GM21423 (cell line): Measurements from ENCODE around the gene NANOS3.

Experiments used
- ATAC-seq: cut with Tn5 transposase; IDR thresholded peaks from one replicate; pipeline ENCODE4 v1.9.1; 2021; ENCODE audit warnings: mild to moderate bottlenecking, moderate library complexity; ENCODE audit not compliant: unreplicated experiment

NANOS3 gene

GRCh38 chr19:13884726-13885591 lies 8.0 kb downstream of the NANOS3 start:
- ATAC-seq: no peak

DNA sequence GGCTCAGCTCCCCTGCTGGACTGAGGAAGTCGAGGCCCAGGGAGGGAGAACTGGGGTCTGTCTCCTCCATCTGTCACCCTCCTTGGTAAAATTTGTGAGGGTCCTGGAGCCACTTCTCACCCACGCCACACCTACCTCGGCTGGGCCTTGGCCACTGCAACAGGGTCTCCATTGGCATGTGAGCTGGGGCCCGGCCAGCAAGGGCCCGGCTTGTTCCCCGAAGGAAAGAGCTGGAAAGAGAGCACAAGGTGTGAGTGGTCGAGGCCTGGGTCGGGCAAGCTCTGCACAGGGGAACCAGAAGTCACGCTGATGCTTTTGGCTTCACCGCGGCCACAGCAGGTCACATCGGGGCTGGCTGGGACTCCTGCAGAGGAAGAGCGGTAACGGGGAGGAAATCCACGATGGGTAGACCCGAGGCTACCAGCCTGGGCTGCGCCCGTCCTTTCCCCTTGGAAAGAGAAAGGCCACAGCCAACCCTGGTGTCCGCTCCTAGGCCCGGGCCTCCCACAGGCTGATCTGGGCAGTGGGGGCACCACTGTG lies 9.0 kb downstream of the NANOS3 start:
- ATAC-seq: no peak

DNA sequence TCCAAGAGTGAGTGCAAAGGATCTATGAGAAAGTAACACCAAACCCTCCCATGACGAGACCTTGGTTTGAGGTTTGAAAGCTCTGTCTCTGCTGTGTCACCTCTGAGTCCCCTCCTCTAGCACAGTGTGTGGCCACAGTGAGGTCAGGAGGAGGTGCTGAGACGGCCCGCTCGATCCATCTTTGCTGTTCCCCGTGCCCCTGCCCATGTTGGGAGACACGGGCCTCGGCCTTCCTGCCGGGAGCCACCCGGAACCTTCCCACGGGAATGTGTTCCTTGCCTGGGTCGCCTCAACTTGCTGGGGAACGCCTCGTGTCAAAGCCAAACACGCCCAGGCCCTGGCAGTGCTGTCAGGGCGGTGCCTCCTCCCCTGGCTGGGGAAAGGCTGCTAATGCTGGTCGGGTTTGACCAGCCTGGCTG lies 10.1 kb downstream of the NANOS3 start:
- no peak for ATAC-seq

GRCh38 chr19:13887517-13887916 lies 10.6 kb downstream of the NANOS3 start:
- ATAC-seq: no peak

GRCh38 chr19:13888281-13888680 lies 11.3 kb downstream of the NANOS3 start:
- no peak for ATAC-seq

GRCh38 chr19:13890136-13890535 lies 13.2 kb downstream of the NANOS3 start:
- no peak for ATAC-seq

DNA sequence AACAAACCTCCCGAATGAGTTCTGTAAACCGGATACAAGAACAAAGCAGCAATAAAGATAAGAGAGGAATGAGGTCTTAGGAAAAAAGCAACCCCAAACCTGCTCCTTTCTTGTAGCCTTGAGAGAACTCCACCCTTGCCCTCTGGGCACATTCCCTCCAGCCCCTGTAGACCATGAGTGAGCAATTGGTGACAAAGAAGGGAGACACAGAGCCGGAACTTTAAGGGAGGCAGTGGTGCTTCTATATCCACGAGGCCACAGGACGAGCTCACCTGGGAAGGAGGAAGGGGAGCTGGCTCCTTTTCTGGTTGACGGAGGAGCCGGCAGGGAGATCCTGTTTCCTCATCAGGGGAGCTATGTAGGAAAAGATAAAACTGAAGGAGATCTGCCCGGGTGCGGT lies 15.9 kb downstream of the NANOS3 start:
- no peak for ATAC-seq

DNA sequence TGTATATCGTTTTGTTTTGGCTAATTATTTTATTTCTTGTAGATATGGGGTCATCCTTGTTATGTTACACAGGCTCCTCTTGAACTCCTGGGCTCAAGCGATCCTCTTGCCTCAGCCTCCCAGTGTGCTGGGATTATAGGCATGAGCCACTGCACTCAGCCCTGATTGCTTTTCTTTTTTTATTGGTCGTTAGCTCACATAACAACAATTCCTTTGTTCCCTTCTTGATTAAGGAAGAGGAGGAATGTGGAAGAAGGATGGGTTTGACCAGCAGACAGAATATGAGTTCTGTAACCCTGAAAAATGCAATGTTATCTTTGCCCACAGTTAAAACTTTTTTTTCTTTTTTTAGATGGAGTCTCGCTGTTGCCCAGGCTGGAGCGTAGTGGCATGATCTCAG lies 17.6 kb downstream of the NANOS3 start:
- no peak for ATAC-seq

- ATAC-seq: no peak
Measured at GRCh38 chr19:13896227-13896626, 19.3 kb downstream of the NANOS3 start.

- no peak for ATAC-seq
Measured at GRCh38 chr19:13899393-13899792, 22.5 kb downstream of the NANOS3 start.

GRCh38 chr19:13899912-13900584 lies 23.1 kb downstream of the NANOS3 start:
- no peak for ATAC-seq

DNA sequence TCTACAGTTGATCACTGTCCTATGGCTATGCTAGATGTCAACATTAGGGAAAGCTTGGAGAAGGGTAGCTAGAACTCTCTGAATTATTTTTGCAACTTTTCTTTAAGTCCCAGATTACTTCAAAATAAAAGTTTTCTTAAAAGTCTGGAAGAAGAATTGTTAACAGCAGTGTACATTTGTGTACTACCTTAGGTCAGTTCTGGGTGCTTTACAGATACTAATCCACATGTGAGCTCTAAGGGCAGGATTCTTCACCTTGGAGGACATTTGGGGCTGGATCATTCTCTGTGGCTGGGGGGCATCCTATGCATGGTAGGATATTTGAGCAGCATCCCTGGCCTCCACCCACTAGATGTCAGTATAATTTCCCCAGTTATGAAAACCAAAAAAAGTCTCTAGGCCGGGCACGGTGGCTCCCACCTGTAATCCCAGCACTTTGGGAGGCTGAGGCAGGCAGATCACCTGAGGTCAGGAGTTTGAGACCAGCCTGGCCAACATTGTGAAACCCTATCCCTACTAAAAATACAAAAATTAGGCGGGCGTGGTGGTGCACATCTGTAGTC lies 26.1 kb downstream of the NANOS3 start:
- ATAC-seq: no peak

GRCh38 chr19:13905634-13906520 lies 28.9 kb downstream of the NANOS3 start, which contains the start of the genes BRME1 and CC2D1A:
Gene BRME1, minus strand, starts transcription at chr19:13906117. Its CDS starts 1,225 bp downstream, at chr19:13904892.
Gene CC2D1A, plus strand, starts transcription at chr19:13906201. Its CDS starts 241 bp downstream, at chr19:13906442.
- ATAC-seq: peak; percentile 87

- ATAC-seq: peak; percentile 29
Measured at GRCh38 chr19:13906521-13906904, 29.6 kb downstream of the NANOS3 start.

DNA sequence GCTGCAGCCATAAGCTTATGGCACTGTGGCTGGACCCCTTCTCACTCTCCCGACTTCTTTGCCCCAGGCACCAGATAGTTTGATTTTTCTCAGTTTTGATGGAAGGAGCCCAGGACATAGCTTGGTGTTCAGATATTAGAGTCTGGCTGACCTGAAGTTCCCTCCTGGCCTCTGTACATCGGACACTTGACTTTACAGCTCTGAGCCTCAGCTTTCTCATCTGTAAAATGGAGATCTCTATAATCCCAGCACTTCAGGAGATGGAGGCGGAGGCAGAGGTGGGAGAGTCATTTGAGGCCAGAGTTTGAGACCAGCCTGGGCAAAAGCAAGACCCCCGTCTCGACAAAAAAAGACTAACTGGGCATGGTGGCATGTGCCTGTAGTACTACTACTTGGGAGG lies 30.0 kb downstream of the NANOS3 start:
- no peak for ATAC-seq

- ATAC-seq: no peak
Measured at GRCh38 chr19:13908674-13909073, 31.7 kb downstream of the NANOS3 start.

- ATAC-seq: no peak
Measured at GRCh38 chr19:13909430-13909829, 32.5 kb downstream of the NANOS3 start.

DNA sequence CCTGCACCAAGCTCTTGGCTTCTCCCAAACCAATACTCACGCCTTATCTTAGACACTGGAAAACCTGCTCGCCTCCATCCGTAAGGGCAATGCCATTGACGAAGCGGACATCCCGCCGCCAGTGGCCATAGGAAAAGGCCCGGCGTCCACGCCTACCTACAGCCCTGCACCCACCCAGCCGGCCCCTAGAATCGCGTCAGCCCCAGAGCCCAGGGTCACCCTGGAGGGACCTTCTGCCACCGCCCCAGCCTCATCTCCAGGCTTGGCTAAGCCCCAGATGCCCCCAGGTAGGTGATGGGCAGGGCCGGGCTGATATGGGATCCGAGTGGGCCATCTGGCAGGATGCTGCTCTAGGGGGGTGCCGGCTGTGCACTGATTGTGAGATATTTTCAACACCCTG lies 36.4 kb downstream of the NANOS3 start:
- no peak for ATAC-seq

GRCh38 chr19:13914777-13915176 lies 37.8 kb downstream of the NANOS3 start:
- no peak for ATAC-seq

DNA sequence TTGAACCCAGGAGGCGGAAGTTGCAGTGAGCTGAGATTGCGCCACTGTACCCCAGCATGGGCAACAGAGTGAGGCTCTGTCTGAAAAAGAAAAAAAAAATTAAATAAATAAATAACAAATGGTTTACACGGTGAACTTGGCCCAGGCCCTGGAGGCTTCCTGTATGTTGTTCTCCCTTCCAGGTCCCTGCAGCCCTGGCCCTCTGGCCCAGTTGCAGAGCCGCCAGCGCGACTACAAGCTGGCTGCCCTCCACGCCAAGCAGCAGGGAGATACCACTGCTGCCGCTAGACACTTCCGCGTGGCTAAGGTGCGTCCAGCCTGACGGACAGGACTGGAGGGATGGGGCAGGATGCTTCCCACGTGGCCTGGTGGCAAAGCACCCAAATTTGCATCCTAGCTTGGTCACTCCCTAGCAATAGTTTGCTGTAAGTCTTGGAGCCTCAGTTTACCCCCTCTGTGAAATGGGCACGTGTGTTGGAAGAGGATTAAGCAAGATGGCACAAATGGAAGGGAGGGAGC lies 41.0 kb downstream of the NANOS3 start:
- ATAC-seq: no peak
